GM19025 (cell line): ENCODE results near the gene TNFRSF18.
"Not testable (repeated sequence)": the region's sequence is repeated elsewhere in the genome, so short reads cannot be mapped to it uniquely, and the experiment has no call there.

Experiments
- ATAC-seq: cut with Tn5 transposase; IDR thresholded peaks from one replicate; pipeline ENCODE4 v1.9.1; 2021; ENCODE audit warnings: mild to moderate bottlenecking, low read depth, moderate library complexity; ENCODE audit not compliant: unreplicated experiment

Gene TNFRSF18

DNA sequence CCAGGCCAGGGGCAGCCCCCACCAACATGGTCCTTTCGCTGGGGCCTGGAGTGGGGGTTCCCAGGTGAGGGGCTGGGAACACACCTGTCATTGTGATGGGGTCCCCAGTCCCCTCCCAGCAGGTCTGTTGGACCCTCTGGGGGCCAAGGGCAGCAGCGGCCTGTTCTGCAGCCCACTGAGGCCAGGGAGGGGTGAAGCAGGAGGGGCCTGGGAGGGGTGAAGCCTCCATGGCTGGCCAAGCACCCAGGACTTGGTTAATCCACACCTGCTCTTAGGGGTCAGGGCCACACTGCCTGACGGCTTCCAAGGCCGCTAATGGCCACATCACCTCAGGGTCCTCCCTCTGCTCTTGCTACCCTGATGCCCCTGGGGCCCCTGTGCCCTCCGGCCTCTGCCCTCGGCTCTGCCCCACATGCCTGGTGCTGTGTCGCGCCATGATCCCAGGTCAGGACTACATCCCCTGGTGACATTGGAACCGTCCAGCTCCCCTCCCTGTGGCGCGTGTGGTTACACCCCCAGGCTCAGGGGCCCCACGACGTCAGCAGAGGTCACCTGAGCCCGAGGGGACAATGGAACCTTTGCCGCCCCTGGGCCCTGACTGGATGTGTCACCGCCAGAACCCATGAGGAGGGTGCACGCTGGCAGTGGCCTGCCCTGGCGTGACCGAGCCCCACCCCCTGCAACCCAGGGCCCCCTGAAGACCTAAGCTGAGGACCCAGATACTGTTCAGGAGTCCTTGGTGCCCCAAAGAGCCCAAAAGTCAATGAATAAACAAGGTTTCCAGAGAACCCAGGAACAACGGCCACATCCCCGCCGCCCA lies 7.0 kb downstream of the TNFRSF18 start:
- ATAC-seq: no peak

DNA sequence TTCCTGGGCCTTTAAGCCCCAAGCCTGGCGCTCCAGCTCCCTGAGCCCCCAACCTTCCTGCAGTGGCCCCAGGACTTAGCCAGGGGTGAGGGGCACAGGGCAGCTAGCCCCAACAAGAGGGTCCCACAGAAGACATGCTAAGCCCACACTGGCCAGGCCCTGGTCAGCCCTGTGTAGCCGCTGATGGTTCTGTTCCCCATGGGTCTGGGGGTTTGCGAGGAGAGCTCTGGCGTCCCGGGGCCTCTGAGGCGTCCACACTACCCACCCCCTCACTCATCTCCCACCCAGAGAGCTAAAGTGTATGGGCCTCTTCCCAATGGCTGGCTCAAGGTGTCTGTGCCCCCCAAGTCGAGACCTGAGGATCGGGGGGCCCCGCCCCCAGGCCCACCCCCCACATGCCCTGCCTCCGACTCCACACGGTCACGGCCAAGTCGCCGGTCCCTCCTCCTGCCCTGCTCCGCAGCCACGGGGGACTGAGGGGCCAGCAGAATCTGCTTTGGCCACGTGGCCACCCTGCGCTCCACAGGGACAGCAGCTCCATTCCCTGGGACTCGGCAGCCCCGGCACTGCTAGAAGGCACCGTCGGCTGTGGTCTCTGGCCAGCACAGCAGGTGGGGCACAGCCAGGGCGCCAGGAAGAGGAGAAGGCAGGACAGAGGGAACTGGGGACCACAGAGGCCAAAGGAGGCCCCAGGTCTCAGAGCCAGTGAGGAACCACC lies 7.8 kb downstream of the TNFRSF18 start:
- no peak for ATAC-seq

DNA sequence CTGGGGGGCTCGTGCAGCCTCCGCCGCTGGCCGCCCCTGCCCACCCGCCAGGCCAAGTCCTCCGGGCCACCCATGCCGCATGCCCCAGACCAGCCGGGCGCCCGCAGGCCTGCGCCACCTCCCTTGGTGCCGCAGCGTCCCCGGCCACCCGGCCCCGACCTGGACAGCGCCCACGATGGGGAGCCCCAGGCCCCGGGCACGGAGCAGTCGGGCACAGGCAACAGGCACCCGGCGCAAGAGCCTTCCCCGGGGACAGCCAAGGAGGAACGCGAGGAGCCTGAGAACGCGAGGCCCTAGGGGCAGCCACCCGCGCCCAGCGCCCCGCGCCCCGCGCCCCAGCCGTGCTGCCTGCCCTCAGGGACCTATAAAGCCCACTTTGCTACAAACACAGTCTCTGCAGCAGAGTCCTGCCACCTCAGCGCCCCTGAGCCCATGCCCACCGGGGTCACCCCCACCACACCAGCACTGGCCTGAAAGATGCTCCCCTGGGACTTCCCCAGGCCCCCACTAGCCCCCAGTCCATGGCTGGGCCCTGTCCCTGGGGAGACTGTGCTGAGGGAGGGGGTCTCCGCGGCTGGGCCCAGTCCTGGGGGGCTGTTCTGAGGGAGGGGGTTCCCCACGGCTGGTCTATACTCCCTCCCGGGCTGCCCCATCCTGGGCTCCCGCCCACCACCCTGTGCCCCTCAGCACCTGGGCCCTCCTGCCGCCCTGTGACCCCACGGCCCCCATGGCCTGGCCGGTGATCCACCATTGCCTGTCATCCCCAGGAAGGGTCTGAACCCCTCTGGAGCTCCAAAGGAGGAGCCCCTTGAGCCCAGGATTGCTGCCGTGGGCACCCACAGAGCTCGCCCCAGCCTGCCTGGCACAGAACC lies 8.6 kb downstream of the TNFRSF18 start:
- ATAC-seq: no peak

DNA sequence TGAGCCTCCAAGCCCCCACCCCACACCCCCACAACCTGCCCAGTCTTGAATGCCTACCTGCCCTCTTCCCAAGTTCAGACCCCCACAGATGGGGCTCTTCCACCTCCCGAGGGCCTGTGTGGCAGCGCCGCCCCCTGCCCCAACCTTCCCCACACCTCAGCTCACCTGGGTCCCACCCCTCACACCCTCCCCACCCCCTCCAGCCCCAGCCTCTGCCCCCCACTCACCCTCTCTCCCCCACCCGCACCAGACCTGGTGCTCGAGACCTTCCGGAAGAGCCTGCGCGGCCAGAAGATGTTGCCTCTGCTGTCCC lies 9.2 kb downstream of the TNFRSF18 start:
- ATAC-seq: no peak

DNA sequence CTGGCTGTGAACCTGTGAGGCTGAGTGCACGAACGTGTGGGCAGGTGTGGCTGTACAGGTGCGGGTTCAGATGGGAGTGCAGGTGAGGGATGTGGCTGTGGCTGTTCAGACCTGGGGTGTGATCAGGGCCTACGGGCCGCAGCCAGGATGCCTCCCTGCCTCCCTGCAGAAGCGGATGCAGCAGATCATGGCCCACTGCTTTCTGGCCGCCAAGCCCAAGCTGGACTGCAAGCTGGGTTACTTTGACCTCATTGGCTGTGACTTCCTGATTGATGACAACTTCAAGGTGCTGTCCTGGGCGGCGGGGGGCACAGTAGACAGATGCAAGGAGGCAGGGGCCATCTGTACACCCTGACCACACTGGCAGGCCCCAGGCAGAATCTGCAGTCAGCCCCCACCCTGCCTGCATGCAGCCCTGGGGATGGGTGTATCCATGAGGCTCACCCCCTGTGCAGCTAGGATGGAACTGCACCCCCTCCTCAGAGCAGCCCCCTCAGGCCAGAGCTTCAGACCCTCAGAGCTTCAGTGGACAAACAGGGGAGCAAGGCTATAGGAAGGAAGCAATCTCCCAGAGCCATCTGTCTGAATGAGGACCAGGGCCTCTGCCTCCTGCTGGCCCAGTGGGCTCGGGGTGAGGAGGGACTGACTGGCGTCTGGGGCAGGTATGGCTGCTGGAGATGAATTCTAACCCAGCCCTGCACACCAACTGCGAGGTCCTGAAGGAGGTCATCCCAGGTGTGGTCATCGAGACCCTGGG lies 9.8 kb downstream of the TNFRSF18 start:
- no peak for ATAC-seq

DNA sequence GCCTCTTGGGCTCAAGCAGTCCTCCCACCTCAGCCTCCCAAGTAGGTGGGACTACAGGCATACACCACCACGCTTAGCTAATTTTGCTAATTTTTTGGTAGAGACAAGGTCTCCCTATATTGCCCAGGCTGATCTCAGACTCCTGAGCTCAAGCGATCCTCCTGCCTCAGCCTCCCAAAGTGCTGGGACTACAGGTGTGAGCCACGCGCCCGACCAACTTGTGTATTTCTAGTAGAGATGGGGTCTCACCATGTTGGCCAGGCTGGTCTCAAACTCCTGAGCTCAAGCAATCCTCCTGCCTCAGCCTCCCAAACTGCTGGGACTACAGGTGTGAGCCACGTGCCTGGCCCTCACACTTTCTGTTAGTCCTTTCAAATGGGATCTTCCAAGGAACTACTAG lies 10.7 kb downstream of the TNFRSF18 start:
- ATAC-seq: not testable (repeated sequence)

DNA sequence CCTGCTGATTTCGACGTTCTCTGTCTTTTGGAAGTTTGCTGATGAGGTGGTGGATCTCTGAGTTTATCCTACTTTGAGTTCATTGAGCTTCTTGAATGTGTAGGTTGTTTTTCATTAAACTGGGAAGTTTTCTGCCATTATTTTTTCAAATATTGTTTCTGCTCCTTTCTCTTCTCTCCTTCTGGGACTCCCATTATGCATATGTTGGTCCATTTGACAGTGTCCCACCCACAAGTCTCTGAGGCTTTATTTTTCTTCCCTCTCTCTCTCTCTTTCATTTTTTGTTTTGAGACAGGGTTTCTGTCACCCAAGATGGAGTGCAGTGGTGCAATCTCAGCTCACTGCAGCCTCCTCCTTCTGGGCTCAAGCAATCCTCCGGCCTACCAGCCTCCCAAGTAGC lies 11.7 kb downstream of the TNFRSF18 start:
- ATAC-seq: no peak

DNA sequence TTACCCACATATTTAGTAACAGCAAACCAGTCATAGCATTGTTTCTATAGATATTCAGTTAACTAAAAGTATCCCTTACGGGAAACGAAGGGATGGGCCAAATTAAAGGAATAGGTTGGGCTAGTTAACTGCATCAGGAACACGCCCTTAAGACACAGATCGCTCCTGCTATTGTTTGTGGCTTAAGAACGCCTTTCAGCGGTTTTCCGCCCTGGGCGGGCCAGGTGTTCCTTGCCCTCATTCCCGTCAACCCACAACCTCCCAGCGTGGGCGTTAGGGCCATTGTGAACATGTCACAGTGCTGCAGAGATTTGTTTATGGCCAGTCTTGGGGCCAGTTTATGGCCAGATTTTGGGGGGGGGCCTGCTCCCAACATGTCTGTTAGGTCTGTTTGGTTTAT lies 14.7 kb downstream of the TNFRSF18 start:
- no peak for ATAC-seq

DNA sequence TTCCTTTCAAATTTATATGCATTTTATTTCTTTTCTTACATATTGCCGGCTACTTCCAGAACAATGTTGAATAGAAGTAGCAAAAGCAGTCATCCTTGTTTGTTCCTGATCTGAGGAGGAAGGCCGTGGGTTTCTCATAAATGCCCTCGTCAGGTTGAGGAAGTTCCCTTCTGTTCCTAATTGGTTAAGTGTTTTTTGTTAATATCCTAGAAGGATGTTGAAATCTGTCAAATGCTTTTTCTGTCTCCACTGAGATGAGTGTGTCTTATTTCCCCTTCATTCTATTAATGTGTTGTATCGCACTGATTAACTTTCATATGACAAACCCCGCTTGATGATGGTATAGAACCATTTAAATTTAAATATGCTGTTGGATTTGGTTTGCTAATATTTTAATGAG lies 17.3 kb downstream of the TNFRSF18 start:
- no peak for ATAC-seq

DNA sequence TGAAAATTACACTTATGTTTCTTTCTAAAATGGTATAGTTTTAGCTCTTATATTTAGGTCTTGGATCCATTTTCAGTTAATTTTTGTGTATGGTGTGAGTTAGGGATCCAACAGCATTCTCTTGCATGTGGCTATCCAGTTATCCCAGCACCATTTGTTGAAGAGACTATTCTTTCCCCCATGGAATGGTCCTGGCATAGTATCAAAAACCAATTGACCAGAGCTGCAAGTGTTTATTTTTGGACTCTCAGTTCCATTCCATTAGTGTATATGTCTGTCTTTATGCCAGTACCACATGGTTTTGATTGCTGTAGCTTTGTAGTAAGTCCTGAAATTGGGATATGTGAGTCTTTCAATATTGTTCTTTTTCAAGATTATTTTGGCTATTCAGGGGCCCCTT lies 18.5 kb downstream of the TNFRSF18 start:
- ATAC-seq: no peak

DNA sequence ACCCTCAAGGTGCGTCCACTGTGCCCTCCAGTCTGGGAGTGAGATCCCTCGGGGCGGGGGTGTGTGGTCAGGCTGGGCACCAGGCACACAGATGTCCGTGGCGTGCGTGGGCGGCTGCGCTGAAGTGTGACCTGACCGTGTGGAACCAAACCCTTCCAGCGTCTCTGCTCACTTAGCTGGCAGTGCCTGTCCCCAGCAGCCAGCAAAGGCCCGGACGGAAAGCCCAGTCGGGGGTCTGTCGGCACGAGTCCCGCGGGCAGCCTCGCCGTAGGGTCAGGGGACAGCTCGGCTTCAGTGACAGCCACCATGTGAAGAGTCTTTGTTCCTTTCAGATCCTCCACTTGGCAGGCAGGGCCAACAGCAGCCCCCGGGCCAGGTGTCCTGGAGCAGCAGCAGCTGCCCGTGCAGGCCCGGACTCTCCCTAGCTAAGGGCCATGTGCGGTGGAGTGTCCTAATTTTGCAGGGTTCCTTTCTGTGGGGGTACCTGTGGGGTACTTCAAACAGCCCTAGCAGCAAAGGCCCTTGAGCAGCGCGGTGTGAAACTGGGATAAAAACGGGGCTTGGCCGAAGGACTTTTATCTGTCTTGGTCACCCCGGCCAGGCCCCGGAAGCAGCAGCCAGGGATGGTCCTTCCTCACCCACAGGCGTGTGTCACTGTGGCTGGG lies 21.2 kb downstream of the TNFRSF18 start:
- ATAC-seq: no peak

DNA sequence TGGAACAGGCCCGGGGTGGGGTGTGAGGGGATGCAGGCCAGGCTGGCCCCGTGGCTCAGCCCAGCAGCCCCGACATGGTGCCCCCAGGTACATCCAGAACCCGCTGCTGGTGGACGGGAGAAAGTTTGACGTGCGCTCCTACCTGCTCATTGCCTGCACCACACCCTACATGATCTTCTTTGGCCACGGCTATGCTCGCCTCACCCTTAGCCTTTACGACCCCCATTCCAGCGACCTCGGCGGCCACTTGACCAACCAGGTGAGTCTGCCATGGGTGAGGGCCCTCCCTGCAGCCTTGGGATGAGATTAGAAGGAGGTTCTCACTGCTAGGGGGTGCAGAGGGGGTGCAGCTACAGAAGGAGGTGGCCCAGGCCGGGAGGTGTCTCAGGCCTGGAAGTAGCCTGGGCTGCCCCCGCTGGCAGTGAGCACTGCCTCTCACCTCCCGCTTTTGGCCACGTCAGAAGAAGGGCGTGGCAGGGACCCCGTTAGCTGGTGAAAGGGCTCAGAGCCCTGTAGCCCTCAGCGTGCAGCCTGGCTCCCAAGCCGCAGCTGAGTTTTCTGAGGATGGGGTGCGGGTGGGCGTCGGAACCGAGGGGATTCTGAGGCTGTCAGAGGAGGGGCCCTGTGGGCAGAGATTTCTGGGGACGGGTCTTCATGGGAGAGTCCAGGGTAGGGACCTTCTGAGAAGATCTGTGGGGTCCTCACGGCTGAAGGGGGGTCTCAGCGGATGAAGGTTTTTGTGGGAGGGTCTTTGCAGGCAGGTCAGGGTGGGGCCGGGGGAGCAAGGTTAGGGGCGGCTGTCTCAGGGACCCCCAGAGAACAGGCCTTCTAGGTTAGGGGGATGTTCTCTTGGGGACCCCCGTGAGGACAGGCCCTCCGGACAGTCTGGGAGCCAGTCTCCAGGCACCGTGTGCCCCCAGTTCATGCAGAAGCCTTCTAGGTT lies 22.3 kb downstream of the TNFRSF18 start:
- no peak for ATAC-seq

DNA sequence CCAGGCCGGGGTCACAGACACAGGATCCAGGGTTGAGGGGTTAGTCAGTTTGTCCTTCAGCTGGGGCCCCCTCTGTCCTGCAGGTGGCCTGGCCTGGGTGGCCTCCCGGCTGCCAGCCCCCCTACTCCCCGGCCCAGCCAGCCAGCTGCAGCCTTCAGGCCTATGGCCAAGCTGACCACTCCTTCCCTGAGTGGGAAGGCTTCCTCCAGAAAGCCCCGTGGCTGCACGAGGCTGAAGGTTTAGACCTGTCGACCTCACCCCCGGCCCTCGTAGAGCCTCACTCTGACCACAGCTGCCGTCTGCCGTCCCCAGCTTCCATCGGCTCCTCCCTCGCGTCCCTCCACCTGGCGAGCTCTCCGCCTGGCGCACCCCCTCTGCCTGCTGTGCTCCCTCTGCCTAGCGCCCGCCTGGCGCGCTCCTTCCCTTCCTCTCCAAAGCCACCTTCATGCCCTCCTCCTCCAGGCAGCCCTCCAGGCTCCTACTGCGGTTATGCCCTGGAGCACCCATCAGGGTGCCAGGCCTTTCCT lies 23.1 kb downstream of the TNFRSF18 start:
- no peak for ATAC-seq

DNA sequence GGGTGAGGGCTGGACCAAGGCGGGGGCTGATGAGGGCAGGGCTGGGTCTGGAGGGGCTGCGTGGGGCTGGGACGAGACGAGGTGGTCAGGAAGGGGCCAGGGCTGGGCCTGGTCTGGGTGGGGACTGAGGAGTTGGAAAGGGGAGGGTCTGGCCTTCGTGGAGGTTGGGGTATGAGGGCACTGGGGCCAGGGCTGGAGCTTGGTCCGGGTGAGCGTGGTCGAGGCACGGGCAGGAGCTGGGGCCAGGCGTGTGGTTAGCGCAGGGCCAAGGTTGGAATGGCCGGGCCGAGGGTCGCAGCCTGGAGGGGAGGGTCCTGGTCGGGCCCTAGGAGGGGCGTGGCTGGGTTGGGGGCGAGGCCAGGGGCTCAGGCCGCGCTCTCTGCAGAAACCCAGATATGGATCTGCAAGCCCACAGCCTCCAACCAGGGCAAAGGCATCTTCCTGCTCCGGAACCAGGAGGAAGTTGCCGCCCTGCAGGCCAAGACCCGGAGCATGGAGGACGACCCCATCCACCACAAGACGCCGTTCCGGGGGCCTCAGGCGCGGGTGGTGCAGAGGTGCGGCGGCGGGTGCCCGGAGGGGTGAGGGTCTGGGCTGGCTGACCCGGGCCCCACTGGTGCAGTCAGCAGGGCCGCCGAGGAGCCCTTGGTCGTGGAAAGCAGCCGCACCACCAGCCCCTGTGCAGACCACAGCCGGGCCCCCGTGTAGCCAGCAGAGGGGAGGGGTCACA lies 23.7 kb downstream of the TNFRSF18 start:
- ATAC-seq: no peak

DNA sequence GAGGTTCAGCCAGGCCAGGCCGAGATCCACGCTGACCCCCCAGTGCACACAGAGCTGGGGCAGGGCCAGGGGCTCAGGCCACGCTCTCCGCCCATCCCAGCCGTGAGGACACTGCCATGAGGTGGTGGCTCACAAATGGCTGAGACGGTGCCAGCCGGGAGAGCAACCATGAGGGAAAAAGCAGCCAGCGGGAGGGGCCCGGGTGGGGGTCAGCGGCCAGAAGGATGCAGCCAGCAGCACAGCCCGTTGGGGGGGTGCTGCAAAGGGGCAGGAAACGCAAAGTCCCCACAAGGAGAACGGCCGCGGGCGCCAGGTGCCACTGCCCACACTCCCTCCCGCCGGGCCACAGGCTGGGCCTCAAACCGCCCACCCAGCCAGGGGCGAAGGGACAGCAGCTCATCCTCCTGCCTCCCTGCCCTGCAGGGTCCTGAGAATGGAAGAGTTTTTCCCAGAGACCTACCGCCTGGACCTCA lies 24.4 kb downstream of the TNFRSF18 start:
- ATAC-seq: no peak

DNA sequence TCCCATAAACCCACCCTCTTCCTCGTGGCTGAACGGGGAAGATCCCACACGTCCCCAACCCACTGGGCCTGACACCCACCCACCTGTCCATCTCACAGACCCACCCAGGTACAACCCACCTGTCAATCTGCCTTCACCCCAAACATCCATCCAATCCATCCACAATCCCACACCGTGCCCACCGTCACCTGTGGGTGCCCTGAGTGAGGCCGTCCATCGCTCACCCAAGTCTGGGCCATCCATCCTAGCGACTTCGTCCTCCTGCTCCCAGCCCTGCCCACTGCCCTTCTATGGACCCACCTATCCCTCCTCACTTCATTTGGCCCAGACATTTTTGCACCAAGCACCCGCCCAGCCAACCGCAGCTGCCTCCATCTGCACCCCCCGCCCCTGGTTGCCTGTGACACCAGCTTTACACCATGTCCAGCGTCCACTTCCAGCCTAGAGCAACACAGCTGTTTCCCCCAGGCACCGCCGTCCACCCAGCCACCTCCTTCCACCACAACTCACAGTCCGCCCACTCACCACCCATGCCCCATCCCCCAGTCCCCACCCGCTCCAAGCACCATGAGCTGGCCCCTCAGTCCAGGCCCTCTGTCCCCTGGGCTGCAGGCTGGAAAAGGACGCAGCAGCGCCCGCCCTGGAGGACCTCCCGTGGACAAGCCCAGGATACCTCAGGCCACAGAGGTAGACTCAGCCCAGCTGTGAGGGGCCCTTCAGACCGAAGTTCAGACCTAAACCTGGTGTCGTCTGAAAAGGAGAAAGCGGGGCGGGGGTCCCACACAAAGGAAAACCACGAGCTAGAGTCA lies 25.1 kb downstream of the TNFRSF18 start:
- no peak for ATAC-seq
